GM15510 (cell line): ENCODE measurements around the gene NCOA6.

Experiments used
- POLR2A ChIP-seq: IDR thresholded peaks from 3 replicates; pipeline ENCODE4 v1.6.1; 2011; ENCODE audit warnings: borderline replicate concordance; ENCODE audit not compliant: insufficient read length; ENCODE audit errors: extremely low read depth

Gene NCOA6

DNA sequence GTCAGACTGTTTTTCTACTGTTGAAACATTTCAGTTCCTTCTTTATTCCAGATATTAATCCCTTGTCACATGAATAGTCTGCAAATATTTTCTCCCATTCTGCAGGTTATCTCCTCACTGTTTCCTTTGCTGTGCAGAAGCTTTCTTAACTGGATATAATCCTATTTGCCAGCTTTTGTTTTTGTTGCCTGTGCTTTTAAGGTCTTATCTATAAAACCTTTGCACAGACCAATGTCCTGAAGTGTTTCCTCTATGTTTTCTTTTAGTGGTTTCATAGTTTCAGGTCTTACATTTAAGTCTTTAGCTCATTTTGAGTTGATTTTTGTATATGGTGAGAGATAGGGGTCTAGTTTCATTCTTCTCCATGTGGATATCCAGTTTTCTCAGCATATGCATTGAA lies 19.2 kb downstream of the NCOA6 start:
- no peak for TF ChIP-seq POLR2A

- TF ChIP-seq POLR2A = no peak
These were observed 26.6 kb downstream of the NCOA6 start for GRCh38 chr20:34798871-34799270.

DNA sequence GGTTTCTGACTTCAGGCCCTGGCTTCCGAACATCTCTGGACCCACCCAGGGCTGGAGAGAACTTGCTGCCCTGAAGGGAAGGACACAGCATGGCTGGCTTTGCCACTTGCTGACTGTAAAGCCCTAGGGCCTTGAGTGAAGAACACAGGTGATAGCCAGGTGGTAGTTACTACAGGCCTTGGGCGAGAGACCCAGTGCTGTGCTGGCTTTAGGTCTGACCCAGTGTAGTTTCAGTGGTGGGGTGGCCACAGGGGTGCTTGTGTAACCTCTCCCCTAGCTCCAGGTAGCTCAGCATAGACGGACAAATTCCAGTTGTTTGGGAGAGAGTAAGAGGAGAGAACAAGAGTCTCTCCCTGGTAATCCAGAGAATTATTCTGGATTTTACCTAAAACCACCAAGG lies 27.1 kb downstream of the NCOA6 start:
- TF ChIP-seq POLR2A = no peak

- TF ChIP-seq POLR2A = no peak
These were observed 28.1 kb downstream of the NCOA6 start for GRCh38 chr20:34797012-34797995.

GRCh38 chr20:34794006-34794585 lies 31.4 kb downstream of the NCOA6 start:
- no peak for TF ChIP-seq POLR2A

DNA sequence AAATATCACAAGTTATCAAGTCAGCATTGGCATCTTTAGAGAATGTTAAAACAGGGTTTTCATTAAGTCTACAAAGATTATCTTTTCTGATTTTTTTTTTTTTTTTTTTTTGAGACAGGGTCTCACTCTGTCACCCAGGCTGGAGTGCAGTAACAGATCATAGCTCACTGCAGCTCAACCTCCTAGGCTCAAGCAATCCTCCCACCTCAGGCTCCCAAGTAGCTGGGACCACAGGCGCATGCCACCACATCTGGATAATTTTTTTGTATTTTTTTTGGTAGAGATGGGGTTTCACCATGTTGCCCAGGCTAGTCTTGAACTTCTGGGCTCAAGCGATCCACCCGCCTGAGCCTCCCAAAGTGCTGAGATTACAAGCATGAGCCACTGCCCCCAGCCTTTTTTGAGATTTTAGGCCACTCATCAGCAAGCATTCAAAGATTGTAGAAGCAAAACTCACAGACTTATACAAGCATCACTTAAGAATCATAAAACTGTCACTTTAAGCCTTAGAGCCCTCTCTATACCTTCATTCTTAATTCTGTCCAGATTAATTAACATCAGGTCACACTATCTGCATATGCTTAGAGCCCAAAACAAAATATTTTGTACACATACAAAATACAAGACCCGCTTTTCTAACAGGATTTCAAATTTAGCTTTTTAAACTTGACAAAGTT lies 32.6 kb downstream of the NCOA6 start:
- TF ChIP-seq POLR2A = no peak

DNA sequence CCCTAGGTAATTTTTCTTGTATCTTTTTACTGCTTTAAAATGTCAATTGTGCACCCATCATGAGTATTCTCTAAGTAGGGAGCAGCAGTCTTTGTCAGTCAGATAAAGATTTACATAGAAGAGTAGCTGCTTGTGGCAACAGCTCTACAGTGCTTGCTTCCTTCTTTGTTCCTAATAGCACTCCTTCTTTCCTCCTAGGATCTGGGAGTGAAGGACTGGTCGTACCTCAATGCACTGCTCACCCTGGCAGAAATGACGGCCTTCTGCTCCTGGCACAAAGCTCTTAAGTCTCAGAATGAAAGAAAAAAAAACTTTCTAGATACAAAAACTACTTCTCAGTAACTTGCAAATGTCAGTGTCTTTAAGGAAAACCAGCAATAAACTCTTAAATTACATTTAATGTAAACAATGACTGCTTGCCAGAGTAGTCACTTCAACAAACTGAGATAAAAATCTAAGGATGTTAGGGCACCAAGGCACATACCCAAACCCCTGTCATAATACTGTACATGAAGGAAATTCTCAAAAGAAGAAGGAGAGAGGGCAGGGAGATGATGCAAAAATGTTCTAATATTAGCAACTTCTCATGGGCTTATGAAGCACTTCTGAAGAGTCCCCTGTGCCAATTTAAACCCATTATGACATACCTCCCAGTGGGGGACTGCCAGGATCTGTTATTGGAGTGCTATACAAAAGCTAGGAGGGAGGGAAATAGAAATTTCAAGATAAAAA lies 34.0 kb downstream of the NCOA6 start:
- no peak for TF ChIP-seq POLR2A

GRCh38 chr20:34781220-34781619 lies 44.2 kb downstream of the NCOA6 start:
- no peak for TF ChIP-seq POLR2A

GRCh38 chr20:34776177-34776576 lies 49.3 kb downstream of the NCOA6 start:
- no peak for TF ChIP-seq POLR2A

DNA sequence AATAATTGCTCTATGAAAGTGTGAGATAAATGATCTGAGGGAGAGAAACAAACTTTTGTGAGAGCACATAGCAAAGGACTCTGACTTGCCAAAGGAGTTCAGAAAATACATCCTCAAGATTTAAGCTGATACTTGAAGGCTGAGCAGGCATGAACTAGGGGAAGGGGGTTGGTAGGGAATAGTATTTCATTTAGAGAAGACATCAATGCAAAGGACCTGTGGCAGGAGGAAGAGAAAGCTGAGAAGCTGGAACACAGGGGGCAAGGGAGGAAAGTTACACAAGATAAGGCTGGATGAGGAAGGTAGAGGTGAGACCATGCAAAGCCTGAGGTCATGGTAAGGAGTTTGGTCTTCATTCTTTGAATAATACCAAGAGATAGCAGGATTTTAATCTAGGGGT lies 50.6 kb downstream of the NCOA6 start:
- TF ChIP-seq POLR2A = no peak

- no peak for TF ChIP-seq POLR2A
These were observed 51.0 kb downstream of the NCOA6 start for GRCh38 chr20:34774449-34774848.

DNA sequence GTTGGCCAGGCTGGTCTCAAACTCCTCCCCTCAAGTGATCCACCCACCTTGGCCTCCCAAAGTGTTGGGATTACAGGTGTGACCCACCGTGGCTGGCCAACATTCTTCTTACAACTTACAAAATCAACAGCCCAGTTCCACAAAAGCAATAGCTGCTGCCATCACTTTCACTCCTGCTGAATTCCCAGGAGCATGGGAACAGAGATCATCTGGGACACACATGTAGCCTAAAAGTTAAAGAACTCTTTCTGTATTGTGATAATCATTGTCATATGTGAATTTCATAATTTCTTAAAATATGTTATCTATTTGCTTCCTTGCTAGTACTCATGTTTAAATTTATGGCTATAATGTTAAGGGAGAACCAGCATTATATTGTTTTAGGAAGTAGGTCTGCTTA lies 51.7 kb downstream of the NCOA6 start:
- no peak for TF ChIP-seq POLR2A

DNA sequence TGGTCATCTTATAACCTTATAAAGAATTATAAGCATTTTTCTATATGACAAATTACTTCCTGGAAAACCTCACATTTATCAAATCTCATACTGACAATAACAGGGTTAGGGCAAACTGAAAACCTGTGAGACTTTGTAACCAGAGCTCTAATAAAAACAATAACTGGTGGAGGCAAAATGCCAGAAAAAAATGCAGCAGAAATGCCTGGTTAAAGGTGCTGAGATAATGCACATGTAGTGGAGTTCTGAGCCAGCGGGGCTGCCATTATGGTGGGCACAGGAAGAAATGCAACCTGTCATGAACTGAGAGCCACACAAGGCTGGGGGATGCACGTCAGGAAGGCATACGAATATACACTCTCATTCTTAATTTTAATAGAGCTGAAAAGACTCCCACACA lies 53.0 kb downstream of the NCOA6 start:
- no peak for TF ChIP-seq POLR2A

DNA sequence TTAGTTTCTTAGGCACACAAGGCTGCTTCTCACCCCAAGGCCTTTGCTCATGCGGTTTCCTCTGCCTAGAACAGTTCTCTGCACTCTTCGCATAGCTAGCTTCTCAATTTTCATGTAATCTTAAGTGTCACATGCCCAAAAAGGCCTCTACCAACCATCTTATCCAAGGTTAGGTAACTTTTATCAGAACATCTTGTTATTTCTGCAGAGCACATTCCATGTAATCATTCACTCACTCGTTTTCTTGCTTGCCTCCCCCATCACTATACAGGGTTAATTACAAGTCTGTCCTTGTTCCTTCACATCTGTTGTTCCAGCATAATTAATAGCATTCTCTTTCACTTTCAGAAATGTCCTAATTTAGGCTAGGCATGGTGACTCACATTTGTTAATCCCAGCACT lies 53.8 kb downstream of the NCOA6 start:
- TF ChIP-seq POLR2A = no peak

DNA sequence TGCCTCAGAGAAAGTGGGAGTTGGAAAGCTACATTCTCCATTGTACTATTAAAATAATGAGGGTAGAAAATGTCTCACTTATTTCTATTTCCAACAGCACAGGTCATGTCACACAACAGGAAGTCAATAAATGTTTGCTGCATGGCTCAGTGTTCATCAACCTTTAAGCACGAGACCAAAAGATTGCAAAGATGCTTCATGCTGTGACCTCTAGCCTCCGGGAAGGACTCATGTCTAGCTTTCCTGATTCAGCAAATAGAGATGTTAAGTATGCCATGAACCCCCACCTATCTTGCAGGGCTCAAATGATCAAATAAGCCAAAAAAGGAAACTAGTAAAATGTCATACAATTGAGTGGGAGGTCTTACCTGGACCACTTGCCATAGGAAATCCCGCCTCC lies 57.4 kb downstream of the NCOA6 start:
- no peak for TF ChIP-seq POLR2A

- TF ChIP-seq POLR2A = no peak
These were observed 63.4 kb downstream of the NCOA6 start for GRCh38 chr20:34762031-34762555.

- no peak for TF ChIP-seq POLR2A
These were observed 70.1 kb downstream of the NCOA6 start for GRCh38 chr20:34755367-34755766.
